PC-3 (cell line): ENCODE measurements around the gene PACSIN1. TPM values are rescaled to one million over a fixed set of nuclear protein-coding genes. Genes with fewer than 3 reads are reported as not detected.
A peak's percentile ranks its signal among the peaks of the same experiment; 100 is the strongest.

Experiments used
- ATAC-seq: fragments of 200-7000 bp; cut with Tn5 transposase; 2 replicates; pipeline ENCODE4 v1.9.1; 2020; ENCODE audit warnings: mild to moderate bottlenecking, moderate library complexity
- BruUV-seq: library from RNA; stranded (reverse); fragments of 400-500 nt; replicated peaks from 2 replicates; lab custom pipeline; 2021; lab: Mats Ljungman, UMichigan
- CTCF ChIA-PET: fragments of 300-600 bp; sonication (Branson Sonifier 250); formaldehyde crosslinking; loops from one replicate; lab custom pipeline; 2022; ENCODE audit warnings: antibody characterized with exemption; lab: Charles Lee
- POLR2A ChIA-PET: fragments of 300-600 bp; sonication (Branson Sonifier 250); formaldehyde crosslinking; loops from one replicate; lab custom pipeline; 2022; ENCODE audit warnings: antibody characterized with exemption; ENCODE audit not compliant: unreplicated experiment; lab: Charles Lee
- DNase-seq: peaks from one replicate; pipeline ENCODE4 v3.0.0-alpha.2; 2015
- H2AFZ ChIP-seq: fragments of 300-600 bp; sonication (generic); 2 replicates; pipeline ENCODE4 v1.6.0; 2016; ENCODE audit warnings: antibody characterized with exemption, low read length
- H3F3A ChIP-seq: fragments of 300-600 bp; sonication (generic); one replicate; pipeline ENCODE4 v1.6.0; 2017; ENCODE audit warnings: antibody characterized with exemption, low read length, control low read depth, mild to moderate bottlenecking; ENCODE audit not compliant: unreplicated experiment
- H3K27ac ChIP-seq: fragments of 300-600 bp; sonication (generic); 2 replicates; pipeline ENCODE4 v1.5.1; 2016; ENCODE audit warnings: mild to moderate bottlenecking, low read length
- H3K27me3 ChIP-seq: fragments of 300-600 bp; sonication (generic); 2 replicates; pipeline ENCODE4 v1.6.1; 2016; ENCODE audit warnings: low read length, mixed read lengths
- H3K36me3 ChIP-seq: fragments of 300-600 bp; sonication (generic); 2 replicates; pipeline ENCODE4 v1.6.1; 2016; ENCODE audit warnings: low read depth, mixed run types, low read length, mixed read lengths
- H3K4me1 ChIP-seq: fragments of 300-600 bp; sonication (generic); 2 replicates; pipeline ENCODE4 v1.5.1; 2016; ENCODE audit warnings: low read length; ENCODE audit not compliant: insufficient read depth
- H3K4me2 ChIP-seq: fragments of 300-600 bp; sonication (generic); 2 replicates; pipeline ENCODE4 v1.6.0; 2016; ENCODE audit warnings: low read length
- H3K4me3 ChIP-seq: fragments of 300-600 bp; sonication (generic); 2 replicates; pipeline ENCODE4 v1.5.1; 2016; ENCODE audit warnings: mild to moderate bottlenecking, low read length, mixed read lengths
- H3K79me2 ChIP-seq: fragments of 300-600 bp; sonication (generic); 2 replicates; pipeline ENCODE4 v1.6.1; 2017; ENCODE audit warnings: low read length, mixed read lengths
- H3K9ac ChIP-seq: fragments of 300-600 bp; sonication (generic); 2 replicates; pipeline ENCODE4 v1.6.0; 2016; ENCODE audit warnings: mild to moderate bottlenecking, low read length
- H3K9me2 ChIP-seq: fragments of 300-600 bp; sonication (generic); replicated peaks from 2 replicates; pipeline ENCODE4 v1.6.1; 2016; ENCODE audit warnings: mixed run types, low read length, mixed read lengths
- H3K9me3 ChIP-seq: fragments of 300-600 bp; sonication (generic); 2 replicates; pipeline ENCODE4 v1.6.1; 2016; ENCODE audit warnings: low read length, mixed read lengths
- H4K20me1 ChIP-seq: fragments of 300-600 bp; sonication (generic); 2 replicates; pipeline ENCODE4 v1.6.1; 2016; ENCODE audit warnings: low read length, mixed read lengths
- CTCF ChIP-seq: fragments of 300-600 bp; sonication (generic); conservative IDR thresholded peaks from 2 replicates; pipeline ENCODE4 v1.5.1; 2017; ENCODE audit warnings: antibody characterized with exemption, low read depth, mild to moderate bottlenecking, low read length
- EZH2 ChIP-seq: fragments of 300-600 bp; sonication (generic); IDR thresholded peaks from one replicate; pipeline ENCODE4 v1.6.1; 2017; ENCODE audit warnings: antibody characterized with exemption, mild to moderate bottlenecking, low read length; ENCODE audit not compliant: unreplicated experiment
- EZH2phosphoT487 ChIP-seq: fragments of 300-600 bp; sonication (generic); IDR thresholded peaks from 2 replicates; pipeline ENCODE4 v1.6.1; 2018; ENCODE audit warnings: mild to moderate bottlenecking, antibody characterized with exemption, low read length, borderline replicate concordance
- intact Hi-C: fragments of 100-400 bp; cut with micrococcal nuclease; formaldehyde crosslinking; loops from 2 replicates; pipeline ENCODE4 v1.9.0; 2023
- total RNA-seq: library from RNA; depleted of rRNA; stranded (reverse); fragments of >200 nt; gene quantifications from 2 replicates; pipeline ENCODE4 v1.2.3, GENCODE V29; 2014

The PACSIN1 gene
- total RNA-seq, 1 experiment from 2014 or later, result 2.3 TPM

- Histone ChIP-seq H3K9me3 (no peaks in the 10 kb centered on the region), H3K4me2 (peak overlapping the region; percentile 42), H3F3A (no peaks in the 10 kb centered on the region), H3K4me1 (peaks cover 9% of the 10 kb centered on the region), H4K20me1 (no peaks in the 10 kb centered on the region), H3K4me3 (no peak overlapping the region), H3K27me3 (no peaks in the 10 kb centered on the region), H3K79me2 (no peaks in the 10 kb centered on the region), H3K9me2 (no peaks in the 10 kb centered on the region), H3K9ac (no peak overlapping the region), H3K27ac (no peak overlapping the region), H2AFZ (0 out of 2 replicates have a peak overlapping the region, but pooled peaks have one; percentile 9), H3K36me3 (no peaks in the 10 kb centered on the region)
- CTCF ChIA-PET, result interaction anchor here (0.9 kb wide), 1 partner anchor 82 kb away, joined by 4 read pairs; no protein-coding TSS in a partner anchor
- ATAC-seq (peak; percentile 74), DNase-seq (peak; percentile 80)
- TF ChIP-seq EZH2 (no peak), EZH2phosphoT487 (no peak), CTCF (no peak)
- POLR2A ChIA-PET, result no interaction called here
- no TSS peak for BruUV-seq
- intact Hi-C loops, result no loop called here
These were observed 20.5 kb upstream of the PACSIN1 start for GRCh38 chr6:34445313-34445860.

GRCh38 chr6:34447386-34447785 lies 18.5 kb upstream of the PACSIN1 start:
- H3K27ac ChIP-seq, result no peak overlapping the region
- no peaks in the 10 kb centered on the region for H3K9me2 ChIP-seq
- peaks cover 9% of the 10 kb centered on the region for H3K4me1 ChIP-seq
- ChIA-PET POLR2A (no interaction called here), CTCF (interaction anchor here (0.7 kb wide), 1 partner anchor 28 kb away, joined by 3 read pairs; no protein-coding TSS in a partner anchor)
- ATAC-seq, result no peak
- no peak overlapping the region for H2AFZ ChIP-seq
- H3K9ac ChIP-seq, result no peak overlapping the region
- no peaks in the 10 kb centered on the region for H3K36me3 ChIP-seq
- intact Hi-C loops, result no loop called here
- no peak for DNase-seq
- no peaks in the 10 kb centered on the region for H4K20me1 ChIP-seq
- no peaks in the 10 kb centered on the region for H3K9me3 ChIP-seq
- H3F3A ChIP-seq, result no peaks in the 10 kb centered on the region
- no peaks in the 10 kb centered on the region for H3K79me2 ChIP-seq
- no peaks in the 10 kb centered on the region for H3K27me3 ChIP-seq
- H3K4me3 ChIP-seq, result no peak overlapping the region
- TF ChIP-seq CTCF (no peak), EZH2 (no peak), EZH2phosphoT487 (no peak)
- BruUV-seq, result no TSS peak
- H3K4me2 ChIP-seq, result no peak overlapping the region

- H3K9me3 ChIP-seq, result no peaks in the 10 kb centered on the region
- no peaks in the 10 kb centered on the region for H3K79me2 ChIP-seq
- ATAC-seq (peak; percentile 58), DNase-seq (peak; percentile 30)
- no peaks in the 10 kb centered on the region for H3K9me2 ChIP-seq
- no peak overlapping the region for H3K4me3 ChIP-seq
- H3K27me3 ChIP-seq, result no peaks in the 10 kb centered on the region
- CTCF ChIA-PET, result no interaction called here
- no peak overlapping the region for H3K9ac ChIP-seq
- intact Hi-C loops, result no loop called here
- no peaks in the 10 kb centered on the region for H3K36me3 ChIP-seq
- TF ChIP-seq CTCF (no peak), EZH2 (no peak), EZH2phosphoT487 (no peak)
- H2AFZ ChIP-seq, result no peak overlapping the region
- H3F3A ChIP-seq, result no peaks in the 10 kb centered on the region
- POLR2A ChIA-PET, result no interaction called here
- no peak overlapping the region for H3K27ac ChIP-seq
- no peak overlapping the region for H3K4me2 ChIP-seq
- no TSS peak for BruUV-seq
- peaks cover 9% of the 10 kb centered on the region for H3K4me1 ChIP-seq
- H4K20me1 ChIP-seq, result no peaks in the 10 kb centered on the region
These were observed 18.0 kb upstream of the PACSIN1 start for GRCh38 chr6:34447910-34448309.
